Keratinocyte (primary cell): ENCODE data around the gene ACTMAP. TPM values are rescaled to one million over a fixed set of nuclear protein-coding genes. Genes with fewer than 3 reads are reported as not detected.

Experiments used
- DNase-seq: peaks from one replicate; pipeline ENCODE4 v3.0.0-alpha.2; 2011; ENCODE audit warnings: low read depth, missing footprints, low spot score
- FAIRE-seq: peaks from 2 replicates; lab custom pipeline; 2011; peaks lifted over from hg19 to GRCh38; lab: Jason Lieb, UNC
- H2AFZ ChIP-seq: 2 replicates; pipeline ENCODE4 v1.6.0; 2012; ENCODE audit warnings: low read length, control low read depth, inconsistent platforms; ENCODE audit not compliant: control insufficient read depth
- H3K27ac ChIP-seq: 2 replicates; pipeline ENCODE4 v1.5.1; 2011; ENCODE audit warnings: low read length; ENCODE audit not compliant: control insufficient read depth, insufficient read depth
- H3K27me3 ChIP-seq: 3 replicates; pipeline ENCODE4 v1.6.0; 2011; ENCODE audit warnings: low read length; ENCODE audit not compliant: control insufficient read depth, insufficient read depth; ENCODE audit errors: extremely low read depth
- H3K36me3 ChIP-seq, 2 experiments: 2 replicates in 1 of 2; 3 replicates in 1 of 2; pipeline ENCODE4 v1.5.1; 2011; ENCODE audit warnings: low read length in 2 of 2, mild to moderate bottlenecking in 1 of 2; ENCODE audit not compliant: control insufficient read depth in 2 of 2, insufficient read depth in 2 of 2; ENCODE audit errors: extremely low read depth in 1 of 2
- H3K4me1 ChIP-seq: 3 replicates; pipeline ENCODE4 v1.5.1; 2011; ENCODE audit warnings: low read length; ENCODE audit not compliant: control insufficient read depth, insufficient read depth; ENCODE audit errors: extremely low read depth
- H3K4me2 ChIP-seq: 3 replicates; pipeline ENCODE4 v1.6.0; 2011; ENCODE audit warnings: low read depth, low read length; ENCODE audit not compliant: control insufficient read depth, insufficient read depth; ENCODE audit errors: extremely low read depth
- H3K4me3 ChIP-seq, 3 experiments: fragments of 200-600 bp in 1 of 3; sonication (generic) in 1 of 3; 2 replicates in 2 of 3; 3 replicates in 1 of 3; pipeline ENCODE4 v1.5.1; 2011 to 2016; ENCODE audit warnings: low read length in 3 of 3, mild to moderate bottlenecking in 3 of 3, control low read depth in 2 of 3, inconsistent platforms in 1 of 3, low read depth in 1 of 3, mixed read lengths in 1 of 3, mixed run types in 1 of 3, moderate library complexity in 1 of 3; ENCODE audit not compliant: control insufficient read depth in 2 of 3, insufficient read depth in 2 of 3; ENCODE audit errors: extremely low read depth in 1 of 3
- H3K79me2 ChIP-seq: 2 replicates; pipeline ENCODE4 v1.6.0; 2012; ENCODE audit warnings: low read length; ENCODE audit not compliant: control insufficient read depth, insufficient read depth
- H3K9ac ChIP-seq: 3 replicates; pipeline ENCODE4 v1.6.0; 2011; ENCODE audit warnings: low read length; ENCODE audit not compliant: control insufficient read depth, insufficient read depth; ENCODE audit errors: extremely low read depth
- H3K9me1 ChIP-seq: 3 replicates; pipeline ENCODE4 v1.6.0; 2011; ENCODE audit warnings: low read length; ENCODE audit not compliant: control insufficient read depth, insufficient read depth; ENCODE audit errors: extremely low read depth
- H3K9me3 ChIP-seq: 2 replicates; pipeline ENCODE4 v1.5.1; 2012; ENCODE audit warnings: low read depth, low read length; ENCODE audit not compliant: control insufficient read depth
- H4K20me1 ChIP-seq: 3 replicates; pipeline ENCODE4 v1.6.0; 2011; ENCODE audit warnings: low read length; ENCODE audit not compliant: control insufficient read depth, insufficient read depth; ENCODE audit errors: extremely low read depth
- EZH2 ChIP-seq: IDR thresholded peaks from one replicate; pipeline ENCODE4 v1.6.1; 2012; ENCODE audit warnings: inconsistent platforms, mild to moderate bottlenecking, low read length, moderate library complexity
- dilution Hi-C: fragments of 300-500 bp; cut with MboI; formaldehyde crosslinking; loops from one replicate; pipeline ENCODE4 v1.7.0; 2020; ENCODE audit warnings: low sequenced_read_pairs; ENCODE audit not compliant: extremely low pct_ligation_motif_present
- polyA plus RNA-seq, 5 experiments: library from polyadenylated mRNA; depleted of rRNA in 3 of 5; stranded (reverse) in 3 of 5; stranded (forward) in 1 of 5; unstranded in 1 of 5; fragments of >200 nt; gene quantifications; 1 replicate in 1 of 5; 2 replicates in 3 of 5; 3 replicates in 1 of 5; pipeline versions ENCODE4 v1.2.1 to v1.2.3, GENCODE V29; 2011 to 2012; ENCODE audit warnings: missing spikeins in 2 of 5, low read depth in 1 of 5, low replicate concordance in 1 of 5
- TF ChIP-seq, protein P1 (sequence below), 3 experiments: IDR thresholded peaks in 1 of 3; conservative IDR thresholded peaks in 1 of 3; optimal IDR thresholded peaks in 1 of 3; 2 replicates in 2 of 3; 3 replicates in 1 of 3; pipeline versions ENCODE3 to v1.5.1; 2011; ENCODE audit warnings: low read length in 3 of 3, mild to moderate bottlenecking in 3 of 3, moderate library complexity in 2 of 3, control low read depth in 1 of 3, inconsistent platforms in 1 of 3; ENCODE audit not compliant: insufficient read depth in 2 of 3; ENCODE audit errors: extremely low read depth in 1 of 3

ACTMAP gene
- polyA plus RNA-seq, 1 donor (not counting 4 experiments of a cell fraction or from before 2014, with no cell fraction given), result 1.4 TPM

GRCh38 chr19:40763526-40763925 lies 13.2 kb upstream of the ACTMAP start:
- no peaks in the 10 kb centered on the region for H3K9me1 ChIP-seq
- H3K4me3 ChIP-seq, result no peak overlapping the region
- FAIRE-seq (no peak), DNase-seq (no peak)
- peaks cover 55 to 59% of the 10 kb centered on the region in 2 experiments for H3K36me3 ChIP-seq
- TF ChIP-seq, protein P1, sequence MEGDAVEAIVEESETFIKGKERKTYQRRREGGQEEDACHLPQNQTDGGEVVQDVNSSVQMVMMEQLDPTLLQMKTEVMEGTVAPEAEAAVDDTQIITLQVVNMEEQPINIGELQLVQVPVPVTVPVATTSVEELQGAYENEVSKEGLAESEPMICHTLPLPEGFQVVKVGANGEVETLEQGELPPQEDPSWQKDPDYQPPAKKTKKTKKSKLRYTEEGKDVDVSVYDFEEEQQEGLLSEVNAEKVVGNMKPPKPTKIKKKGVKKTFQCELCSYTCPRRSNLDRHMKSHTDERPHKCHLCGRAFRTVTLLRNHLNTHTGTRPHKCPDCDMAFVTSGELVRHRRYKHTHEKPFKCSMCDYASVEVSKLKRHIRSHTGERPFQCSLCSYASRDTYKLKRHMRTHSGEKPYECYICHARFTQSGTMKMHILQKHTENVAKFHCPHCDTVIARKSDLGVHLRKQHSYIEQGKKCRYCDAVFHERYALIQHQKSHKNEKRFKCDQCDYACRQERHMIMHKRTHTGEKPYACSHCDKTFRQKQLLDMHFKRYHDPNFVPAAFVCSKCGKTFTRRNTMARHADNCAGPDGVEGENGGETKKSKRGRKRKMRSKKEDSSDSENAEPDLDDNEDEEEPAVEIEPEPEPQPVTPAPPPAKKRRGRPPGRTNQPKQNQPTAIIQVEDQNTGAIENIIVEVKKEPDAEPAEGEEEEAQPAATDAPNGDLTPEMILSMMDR (optimal IDR thresholded peaks at IDR 0.05 in 1 of 3, IDR thresholded peaks at IDR 0.05 in 1 of 3, conservative IDR thresholded peaks at IDR 0.05 in 1 of 3; ENCODE audit: extremely low read depth in 1 of 3, insufficient read depth in 2 of 3, low read length in 3 of 3), result no peak
- no peak for TF ChIP-seq EZH2
- no peak overlapping the region for H2AFZ ChIP-seq
- no peaks in the 10 kb centered on the region for H3K9me3 ChIP-seq
- no peak overlapping the region for H3K27ac ChIP-seq
- no peak overlapping the region for H3K9ac ChIP-seq
- no peak overlapping the region for H3K4me2 ChIP-seq
- H3K27me3 ChIP-seq, result no peaks in the 10 kb centered on the region
- H4K20me1 ChIP-seq, result peaks cover 2% of the 10 kb centered on the region
- H3K4me1 ChIP-seq, result no peaks in the 10 kb centered on the region
- H3K79me2 ChIP-seq, result peaks cover 23% of the 10 kb centered on the region
- dilution Hi-C loops, result no loop called here

DNA sequence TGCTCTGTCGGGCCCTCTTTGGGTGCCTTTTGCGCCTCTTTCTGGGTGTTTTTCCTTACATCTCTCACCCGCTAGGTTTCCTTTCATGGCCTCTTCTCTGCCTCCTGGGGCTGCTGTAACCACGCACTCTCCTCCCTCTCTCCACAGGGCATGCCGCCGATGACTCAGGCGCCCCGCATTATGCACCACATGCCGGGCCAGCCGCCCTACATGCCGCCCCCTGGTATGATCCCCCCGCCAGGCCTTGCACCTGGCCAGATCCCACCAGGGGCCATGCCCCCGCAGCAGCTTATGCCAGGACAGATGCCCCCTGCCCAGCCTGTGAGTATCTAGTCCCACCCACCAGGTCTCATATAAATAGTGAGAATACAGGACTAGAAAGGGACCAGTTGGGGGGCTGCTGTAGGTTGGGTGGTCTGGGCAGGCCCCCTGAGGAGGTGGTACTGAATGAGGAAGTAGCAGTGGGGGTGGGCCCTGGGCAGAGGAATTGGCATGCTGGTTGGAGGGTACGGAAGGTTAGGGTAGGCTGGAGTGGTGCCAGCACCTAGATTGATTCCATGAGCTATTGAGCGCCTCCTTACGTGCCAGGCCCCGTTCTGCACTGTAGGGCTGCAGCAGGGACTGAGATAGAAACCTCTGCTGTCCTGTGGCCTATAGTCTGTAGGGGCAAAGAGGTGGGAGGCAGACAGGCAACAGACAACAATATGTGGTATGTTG lies 12.6 kb upstream of the ACTMAP start:
- Histone ChIP-seq H3K36me3 (peaks cover 59 to 62% of the 10 kb centered on the region in 2 experiments), H3K79me2 (peaks cover 29% of the 10 kb centered on the region), H3K9me1 (no peaks in the 10 kb centered on the region), H3K4me2 (no peak overlapping the region), H3K27ac (no peak overlapping the region), H3K4me1 (no peaks in the 10 kb centered on the region), H3K9me3 (no peaks in the 10 kb centered on the region), H4K20me1 (peaks cover 2% of the 10 kb centered on the region), H3K4me3 (no peak overlapping the region), H3K27me3 (no peaks in the 10 kb centered on the region), H3K9ac (no peak overlapping the region), H2AFZ (no peak overlapping the region)
- no peak for FAIRE-seq
- TF ChIP-seq, protein P1 (optimal IDR thresholded peaks at IDR 0.05 in 1 of 3, IDR thresholded peaks at IDR 0.05 in 1 of 3, conservative IDR thresholded peaks at IDR 0.05 in 1 of 3; ENCODE audit: extremely low read depth in 1 of 3, insufficient read depth in 2 of 3, low read length in 3 of 3), result no peak
- TF ChIP-seq EZH2, result no peak
- dilution Hi-C loops, result no loop called here
- DNase-seq, result no peak
